NCI-H748 (cell line): ENCODE measurements around the gene TAX1BP1.

Experiments used
- DNase-seq: peaks from one replicate; lab custom pipeline; 2025; ENCODE audit not compliant: unreplicated experiment; lab: John Stamatoyannopoulos, UW

TAX1BP1 gene

GRCh38 chr7:27739909-27740448 lies at the start of gene TAX1BP1:
TSS of gene TAX1BP1 (plus strand) at chr7:27740162. CDS start at chr7:27748525, 8,363 bp downstream.
- peak; percentile 95 for DNase-seq

- no peak for DNase-seq
Measured at GRCh38 chr7:27690649-27691048, 49.3 kb upstream of the TAX1BP1 start.

DNA sequence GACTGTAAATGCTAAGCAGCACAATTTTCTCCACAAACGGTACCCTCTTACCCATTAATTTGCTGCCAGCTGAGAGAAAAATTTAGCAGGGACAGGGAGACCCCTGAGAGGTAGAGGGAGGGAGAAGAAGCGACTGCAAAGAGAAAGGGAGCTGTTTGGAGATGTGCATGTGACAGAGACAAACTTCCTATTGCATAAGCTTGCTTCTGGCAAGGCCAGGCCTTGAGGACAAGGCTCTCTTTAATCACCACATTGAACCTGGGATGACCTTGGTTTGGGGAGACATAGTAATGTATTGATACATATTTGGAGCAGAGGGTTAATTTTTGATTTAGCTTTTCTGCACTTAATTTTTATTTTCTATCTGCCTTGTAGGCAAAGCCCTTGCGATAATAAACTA lies 46.2 kb upstream of the TAX1BP1 start:
- no peak for DNase-seq

GRCh38 chr7:27695096-27695495 lies 44.9 kb upstream of the TAX1BP1 start:
- DNase-seq: no peak

DNA sequence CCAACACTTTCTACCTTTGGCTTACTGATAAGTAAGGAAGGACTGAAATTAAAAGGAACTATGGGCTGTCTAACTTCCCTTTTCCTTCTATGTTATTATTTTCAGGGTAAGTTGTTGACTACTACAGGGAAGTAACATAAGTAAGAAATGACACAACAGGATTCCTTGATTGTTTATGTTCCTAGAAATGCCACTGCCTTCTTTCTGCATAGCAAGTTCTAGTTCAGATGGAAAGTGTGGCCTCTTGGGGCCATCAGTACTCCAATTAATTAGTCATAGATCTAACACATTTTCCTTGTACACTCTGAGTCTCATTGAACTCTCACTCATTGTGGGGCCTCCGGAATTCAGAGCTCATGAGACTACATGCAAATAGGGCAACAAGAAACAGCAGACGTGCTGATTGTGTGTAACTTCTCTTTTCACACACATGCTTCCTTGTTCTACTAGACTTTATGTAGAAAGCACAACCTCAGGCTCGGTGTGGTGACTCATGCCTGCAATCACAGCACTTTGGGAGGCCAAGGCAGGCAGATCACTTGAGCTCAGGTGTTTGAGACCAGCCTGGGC lies 42.0 kb upstream of the TAX1BP1 start:
- no peak for DNase-seq

- DNase-seq: no peak
Measured at GRCh38 chr7:27699751-27700150, 40.2 kb upstream of the TAX1BP1 start.

GRCh38 chr7:27700501-27700900 lies 39.5 kb upstream of the TAX1BP1 start:
- no peak for DNase-seq

- no peak for DNase-seq
Measured at GRCh38 chr7:27703181-27703580, 36.8 kb upstream of the TAX1BP1 start.

DNA sequence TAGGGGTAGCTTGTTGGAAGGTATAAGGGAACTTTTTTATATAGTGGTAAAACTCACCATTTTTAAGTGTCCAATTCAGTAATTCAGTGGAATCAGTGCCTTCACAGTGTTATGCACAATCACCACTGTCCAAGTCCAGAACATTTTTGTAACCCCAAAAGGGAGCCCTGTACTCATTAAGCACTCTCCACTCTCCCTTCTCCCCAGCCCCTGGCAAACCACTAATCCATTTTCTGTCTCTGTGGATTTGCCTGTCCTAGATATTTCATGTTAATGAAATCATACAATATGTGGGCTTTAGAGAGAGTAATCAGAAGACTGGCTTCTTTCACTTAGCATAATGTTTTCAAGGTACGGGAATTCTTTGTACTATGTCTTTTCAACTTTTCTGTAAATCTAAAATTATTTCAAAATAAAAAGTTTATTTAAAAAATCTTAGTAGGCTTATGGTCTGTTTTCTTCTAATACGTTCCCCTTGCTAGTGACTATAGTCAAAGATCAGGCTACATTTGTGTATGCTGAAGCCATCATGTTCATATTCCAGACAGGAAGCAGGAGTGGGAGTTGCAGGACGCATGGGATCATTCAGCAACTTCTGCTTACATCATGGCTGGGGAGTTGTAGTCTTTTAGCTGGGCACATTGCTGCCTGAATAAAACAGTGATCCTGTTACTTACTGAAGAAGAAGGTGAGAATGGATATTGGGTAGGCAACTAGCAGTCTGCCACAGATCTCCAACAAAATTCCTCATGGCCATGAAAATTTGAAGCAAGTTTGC lies 35.4 kb upstream of the TAX1BP1 start:
- no peak for DNase-seq

DNA sequence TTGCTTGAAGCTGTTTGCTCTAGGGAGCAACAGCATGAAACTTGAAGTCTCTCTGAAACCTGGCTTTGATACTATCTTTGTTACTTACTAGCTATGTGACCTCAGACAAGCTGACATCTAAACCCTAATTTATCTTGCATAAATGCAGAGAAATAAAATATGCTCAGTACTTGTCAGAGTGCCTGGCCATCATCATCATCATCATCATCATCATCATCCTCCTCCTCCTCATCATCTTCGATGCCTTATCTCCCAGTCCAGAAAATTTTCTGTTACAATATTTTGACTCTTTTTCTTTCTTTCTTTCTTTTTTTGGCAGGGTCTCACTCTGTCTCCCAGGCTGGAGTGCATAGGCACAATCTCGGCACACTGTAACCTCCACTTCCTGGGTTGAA lies 34.8 kb upstream of the TAX1BP1 start:
- no peak for DNase-seq

- DNase-seq: no peak
Measured at GRCh38 chr7:27708485-27708884, 31.5 kb upstream of the TAX1BP1 start.

DNA sequence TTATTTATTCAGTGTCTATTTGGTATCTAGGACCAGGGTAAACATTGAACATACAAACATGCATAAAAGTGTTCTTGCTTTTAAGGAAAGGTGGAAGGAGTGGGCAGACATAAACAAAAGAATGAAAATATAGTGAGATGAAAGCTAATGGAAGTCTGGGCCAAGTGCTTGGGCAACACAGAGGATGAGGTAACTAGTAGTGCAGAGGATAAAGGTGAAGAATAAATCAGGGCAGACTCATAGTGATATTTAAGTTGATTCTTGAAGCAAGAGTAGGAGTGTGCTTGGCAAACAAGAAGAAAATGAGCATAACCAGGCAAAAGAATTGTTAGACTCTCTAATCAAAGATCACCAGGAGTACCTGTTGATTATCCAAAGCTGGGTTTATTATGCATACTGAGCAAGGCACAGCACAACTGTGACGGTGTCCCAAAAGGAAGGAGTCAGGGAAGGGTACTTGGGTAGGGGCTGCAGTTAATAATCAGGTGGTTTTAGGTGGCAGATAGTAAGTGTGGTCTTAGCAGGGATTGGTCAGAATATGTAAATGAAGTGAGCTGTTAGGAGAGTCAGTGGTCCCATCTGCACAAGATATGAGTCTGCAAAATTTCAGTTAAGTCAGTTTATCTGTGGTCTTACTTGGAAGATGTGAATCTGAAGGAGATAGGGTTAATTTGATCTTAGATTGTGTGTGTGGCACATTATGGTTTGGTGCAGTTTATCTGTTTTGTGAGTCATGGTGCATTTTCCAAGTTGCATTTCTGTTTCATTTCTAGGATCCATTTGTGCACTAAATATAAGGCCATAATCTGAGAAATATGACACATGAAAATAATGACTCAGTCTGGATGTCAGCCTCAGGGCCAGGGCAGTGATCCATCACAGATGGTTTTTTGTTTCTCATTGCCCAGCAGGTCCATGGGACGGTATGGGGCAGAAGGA lies 30.6 kb upstream of the TAX1BP1 start:
- no peak for DNase-seq

DNA sequence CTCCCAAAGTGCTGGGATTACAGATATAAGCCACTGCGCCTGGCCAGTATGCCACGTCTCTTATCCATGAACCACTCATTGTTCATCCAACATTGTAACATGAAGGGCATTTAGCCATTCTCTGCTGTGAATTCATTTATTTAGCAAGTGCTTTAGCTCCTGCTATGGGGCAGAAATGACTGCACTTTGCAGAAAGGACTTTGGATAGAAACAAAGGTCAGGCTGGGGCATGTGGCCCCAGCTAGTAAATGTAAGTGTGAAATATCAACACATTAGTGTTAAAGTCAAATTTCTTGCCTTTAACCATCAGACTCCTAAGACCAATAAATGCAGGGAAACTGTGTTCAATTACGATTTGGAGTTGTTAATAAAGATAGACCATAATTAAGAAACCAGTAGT lies 27.7 kb upstream of the TAX1BP1 start:
- DNase-seq: no peak

DNA sequence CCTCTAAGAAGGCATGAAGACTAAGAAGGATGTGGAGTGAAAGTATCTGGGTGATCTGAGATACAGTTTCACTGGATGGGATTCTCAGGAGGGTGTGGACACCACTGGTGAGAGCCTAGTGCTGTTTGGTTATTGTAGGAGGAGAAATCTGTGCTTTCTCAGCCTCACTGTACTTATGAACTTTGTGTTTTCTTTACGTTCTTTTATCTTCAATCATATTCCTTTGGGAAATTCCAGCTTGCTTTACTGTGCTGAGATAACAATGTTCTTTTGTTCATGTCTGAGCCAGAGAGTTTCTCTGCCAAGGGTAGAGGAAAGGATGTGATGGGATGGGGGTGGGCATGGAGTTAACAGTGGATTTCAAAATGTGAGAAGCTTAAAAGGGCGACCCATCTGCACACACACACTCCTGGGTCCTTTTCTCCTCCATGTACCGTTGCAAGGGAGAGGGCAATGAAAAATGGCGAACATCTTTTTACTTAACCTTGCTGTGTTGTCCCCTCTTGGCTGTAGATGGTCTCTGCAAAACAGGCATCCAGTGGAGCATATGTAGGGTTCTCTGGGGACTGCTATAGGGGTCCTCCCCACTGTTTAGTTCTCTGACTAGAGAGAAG lies 25.0 kb upstream of the TAX1BP1 start:
- no peak for DNase-seq

DNA sequence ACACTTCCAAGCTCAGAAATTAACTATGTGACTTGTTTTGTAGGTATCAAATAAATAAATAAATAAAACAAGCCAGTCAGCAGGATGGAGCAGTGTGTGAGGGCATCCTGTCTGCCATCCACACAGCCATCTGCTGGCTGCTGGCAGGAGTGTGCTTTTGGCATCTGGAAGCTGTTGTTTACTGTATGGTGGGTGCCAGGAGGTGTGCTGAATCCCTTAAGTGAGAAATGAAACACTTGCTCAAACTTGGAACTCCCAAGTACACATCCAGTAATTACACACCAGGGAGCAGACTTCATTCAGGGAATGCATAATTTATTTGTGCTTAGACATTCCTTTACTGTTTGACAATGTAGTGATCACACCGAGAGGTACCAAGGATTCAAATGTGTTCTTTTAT lies 16.9 kb upstream of the TAX1BP1 start:
- peak; percentile 4 for DNase-seq

GRCh38 chr7:27727058-27727457 lies 12.9 kb upstream of the TAX1BP1 start:
- DNase-seq: no peak

- DNase-seq: no peak
Measured at GRCh38 chr7:27730112-27730511, 9.8 kb upstream of the TAX1BP1 start.

- DNase-seq: no peak
Measured at GRCh38 chr7:27734583-27734982, 5.4 kb upstream of the TAX1BP1 start.

GRCh38 chr7:27735165-27735564 lies 4.8 kb upstream of the TAX1BP1 start:
- no peak for DNase-seq

GRCh38 chr7:27735831-27736230 lies 4.1 kb upstream of the TAX1BP1 start:
- DNase-seq: no peak

DNA sequence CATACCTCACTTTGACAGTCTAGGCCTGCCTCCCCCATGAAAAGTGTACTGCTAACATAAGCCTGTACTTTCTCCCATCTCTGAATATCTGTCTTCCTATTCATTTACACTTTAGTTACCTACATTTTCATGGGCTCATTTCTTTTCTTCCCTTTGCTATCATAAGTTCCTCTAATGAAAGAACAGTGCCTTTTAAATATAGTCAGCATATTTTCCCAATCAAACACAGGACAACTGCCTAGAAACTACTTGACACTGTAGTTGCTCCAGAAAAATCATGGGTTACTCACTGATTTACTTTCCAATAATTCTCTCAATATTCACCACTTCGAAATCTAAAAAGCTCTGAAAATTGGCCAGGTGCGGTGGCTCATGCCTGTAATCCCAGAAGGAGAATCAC lies 2.8 kb upstream of the TAX1BP1 start:
- DNase-seq: no peak
